KOPT-K1 (cell line): ENCODE data around the gene CCDC85A.

ENCODE experiments used
- H3K27ac ChIP-seq: fragments of 200-600 bp; sonication (generic); 2 replicates; pipeline ENCODE4 v1.5.1; 2016; ENCODE audit warnings: antibody characterized with exemption, mild to moderate bottlenecking, low read depth, low read length; ENCODE audit not compliant: poor library complexity, severe bottlenecking
- H3K36me3 ChIP-seq: fragments of 200-600 bp; sonication (generic); 2 replicates; pipeline ENCODE4 v1.5.1; 2017; ENCODE audit warnings: antibody characterized with exemption, mild to moderate bottlenecking, low read length, moderate library complexity; ENCODE audit not compliant: insufficient read depth
- H3K9me3 ChIP-seq: fragments of 200-600 bp; sonication (generic); 2 replicates; pipeline ENCODE4 v1.5.1; 2017; ENCODE audit warnings: antibody characterized with exemption, low read length, mild to moderate bottlenecking; ENCODE audit not compliant: insufficient read depth, poor library complexity, severe bottlenecking

The CCDC85A gene

DNA sequence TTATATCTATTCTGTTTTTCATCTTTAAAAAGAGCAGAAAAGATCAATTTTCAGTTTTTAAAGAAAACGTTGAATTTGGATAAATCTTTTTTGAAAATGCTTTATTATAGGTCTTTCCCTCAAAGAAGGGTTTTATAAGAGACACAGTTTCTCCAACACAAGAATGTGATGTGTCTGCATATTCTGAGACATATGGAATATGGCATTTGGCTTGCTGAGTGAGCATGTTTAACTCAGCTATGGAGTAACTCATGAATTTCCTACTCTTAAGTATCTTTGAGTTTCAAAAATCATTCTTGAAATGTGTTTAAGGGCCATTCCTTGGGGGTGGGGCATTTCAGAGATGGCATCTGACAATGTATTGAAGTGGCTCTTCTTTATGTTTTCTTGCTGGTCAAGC, 191.5 kb downstream of the CCDC85A start:
- no peaks in the 10 kb centered on the region for H3K36me3 ChIP-seq
- no peak overlapping the region for H3K27ac ChIP-seq
- no peaks in the 10 kb centered on the region for H3K9me3 ChIP-seq

DNA sequence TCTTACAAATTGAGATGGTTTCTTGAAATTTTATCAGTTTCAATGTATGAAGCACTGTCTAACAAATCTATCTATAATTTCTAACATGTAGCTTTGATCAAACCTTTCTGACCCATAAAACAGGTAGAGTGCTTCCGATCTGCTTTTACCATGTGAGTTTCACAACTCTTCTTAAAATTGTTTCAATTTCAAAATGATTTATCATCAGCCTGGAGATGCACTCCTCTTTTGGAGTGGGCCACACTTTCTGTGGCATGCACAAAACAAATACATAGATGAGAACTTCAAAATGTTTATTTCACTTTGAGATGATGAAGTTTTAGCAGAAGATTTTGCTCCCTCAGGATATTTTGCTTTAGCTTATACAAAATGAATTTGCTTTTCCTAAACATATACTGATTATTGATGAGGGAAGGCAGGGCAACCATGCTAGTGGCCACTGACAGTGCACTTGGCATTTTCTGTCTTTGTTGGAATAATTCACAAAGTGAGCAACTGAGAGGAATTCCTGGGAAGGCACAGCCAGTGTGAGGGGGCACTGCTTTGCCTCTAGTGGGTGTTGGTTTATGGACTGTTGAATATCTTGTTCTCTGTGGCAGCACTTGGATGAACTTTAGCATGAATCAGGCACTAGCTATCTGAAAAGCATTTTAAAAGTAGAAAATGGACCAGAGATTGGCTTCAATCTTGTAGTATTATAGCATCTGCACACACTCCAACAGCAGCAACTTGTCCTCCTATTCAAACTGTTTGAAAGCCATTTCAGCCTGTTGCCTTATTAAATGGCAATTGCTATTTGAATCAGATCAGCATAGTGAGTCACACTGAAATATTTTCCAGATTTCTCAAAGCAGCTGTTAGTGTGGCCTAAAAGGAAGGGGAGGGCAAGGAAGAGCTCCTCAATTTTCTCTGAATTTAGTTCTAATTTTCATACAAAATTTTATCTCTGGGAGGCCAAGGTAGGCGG, 193.2 kb downstream of the CCDC85A start:
- no peak overlapping the region for H3K27ac ChIP-seq
- no peaks in the 10 kb centered on the region for H3K36me3 ChIP-seq
- no peaks in the 10 kb centered on the region for H3K9me3 ChIP-seq

DNA sequence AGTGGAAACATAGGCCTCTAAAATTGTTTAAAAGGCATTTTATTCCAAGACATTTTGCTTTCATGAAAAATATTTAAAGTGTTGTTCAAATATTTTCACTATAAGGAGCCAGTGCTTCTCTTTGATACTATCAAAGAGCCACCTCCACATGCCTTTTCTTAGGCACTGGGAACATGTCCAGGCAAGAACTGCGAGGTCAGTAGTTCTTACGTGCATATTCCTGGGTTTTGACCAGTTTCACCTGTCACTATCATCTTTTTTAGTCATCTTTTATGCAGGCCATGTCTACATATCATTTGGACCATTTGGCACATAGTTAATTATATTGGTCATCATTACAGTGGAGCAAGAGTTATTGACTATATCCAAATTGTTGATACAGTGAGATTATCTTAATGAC, 195.3 kb downstream of the CCDC85A start:
- no peaks in the 10 kb centered on the region for H3K36me3 ChIP-seq
- H3K9me3 ChIP-seq, result no peaks in the 10 kb centered on the region
- H3K27ac ChIP-seq, result no peak overlapping the region

DNA sequence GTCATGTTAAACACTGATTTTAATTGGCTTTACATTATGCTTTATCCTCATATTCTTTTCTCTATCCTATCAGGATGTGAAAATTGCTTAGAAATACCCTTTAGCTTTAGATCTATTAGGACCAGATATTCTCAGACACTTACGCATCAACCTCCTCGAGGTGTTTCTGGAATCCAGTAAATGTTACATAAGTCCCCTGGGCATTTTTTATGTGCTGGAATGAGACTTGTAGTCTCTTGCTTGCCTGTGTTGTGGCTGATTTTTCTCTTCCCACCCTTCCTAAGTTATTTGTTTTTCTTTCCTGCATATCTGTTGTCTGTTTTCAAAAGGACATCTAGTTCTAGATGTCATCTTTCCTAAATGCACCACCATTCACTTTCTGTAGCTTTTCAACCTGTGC, 197.1 kb downstream of the CCDC85A start:
- H3K9me3 ChIP-seq, result no peaks in the 10 kb centered on the region
- no peaks in the 10 kb centered on the region for H3K36me3 ChIP-seq
- H3K27ac ChIP-seq, result no peak overlapping the region

DNA sequence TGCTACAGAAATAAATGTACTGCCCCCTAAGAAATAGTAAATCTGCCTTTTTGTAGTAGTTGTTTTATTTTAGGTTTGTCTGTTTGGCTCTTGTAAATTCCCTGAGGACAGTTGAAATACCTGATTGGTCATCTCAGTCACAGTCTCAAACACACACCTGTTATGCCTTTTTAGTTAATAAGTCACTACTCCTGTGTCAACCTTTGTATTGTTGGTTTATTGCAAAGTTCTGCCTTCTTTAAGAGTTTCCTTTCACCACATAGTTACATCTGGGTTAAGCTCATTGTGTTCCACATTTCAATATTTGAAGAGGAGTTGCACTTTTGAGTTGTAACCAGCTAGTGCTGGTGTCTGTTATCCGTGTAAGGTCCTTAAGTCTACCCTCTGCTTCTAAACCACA, 198.7 kb downstream of the CCDC85A start:
- Histone ChIP-seq H3K9me3 (no peaks in the 10 kb centered on the region), H3K27ac (no peak overlapping the region), H3K36me3 (no peaks in the 10 kb centered on the region)

DNA sequence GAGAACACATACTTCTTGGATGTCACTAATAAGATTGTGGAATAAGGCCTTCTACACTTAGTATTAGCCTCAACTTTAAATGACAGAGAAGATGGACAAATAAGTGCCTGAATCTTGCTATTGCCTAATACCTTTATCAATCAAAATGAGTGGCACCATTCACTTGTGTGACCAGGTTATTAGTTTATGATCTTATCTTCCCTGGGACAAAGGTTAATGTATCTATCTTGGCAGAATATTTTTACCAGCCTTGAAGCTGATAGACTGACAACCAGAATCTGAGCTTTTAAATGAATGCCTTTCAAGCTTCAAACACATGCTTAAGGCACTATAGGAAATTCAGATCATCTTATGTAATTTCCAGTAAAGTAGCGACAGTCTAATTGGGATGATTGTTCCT, 202.9 kb downstream of the CCDC85A start:
- no peaks in the 10 kb centered on the region for H3K36me3 ChIP-seq
- H3K9me3 ChIP-seq, result no peaks in the 10 kb centered on the region
- no peak overlapping the region for H3K27ac ChIP-seq

DNA sequence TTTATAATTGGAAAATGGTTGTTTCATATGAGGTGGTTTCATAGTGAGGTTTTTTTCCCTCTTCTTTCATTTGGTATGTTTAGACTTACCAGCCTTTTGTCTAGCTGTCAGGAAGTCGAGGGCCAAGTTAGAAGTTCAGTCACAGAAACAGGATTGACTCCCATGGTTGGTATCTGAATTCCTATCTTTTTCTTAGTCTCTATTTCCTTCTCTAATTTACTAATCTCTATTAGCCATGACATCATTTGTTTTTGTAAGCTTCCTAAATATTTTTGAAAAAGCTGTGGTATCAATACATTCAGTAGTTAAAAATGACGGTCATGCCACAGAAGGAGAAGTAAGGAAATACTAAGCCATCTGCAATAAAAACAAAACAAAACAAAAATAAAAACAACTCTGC, 206.9 kb downstream of the CCDC85A start:
- Histone ChIP-seq H3K9me3 (no peaks in the 10 kb centered on the region), H3K36me3 (no peaks in the 10 kb centered on the region)

DNA sequence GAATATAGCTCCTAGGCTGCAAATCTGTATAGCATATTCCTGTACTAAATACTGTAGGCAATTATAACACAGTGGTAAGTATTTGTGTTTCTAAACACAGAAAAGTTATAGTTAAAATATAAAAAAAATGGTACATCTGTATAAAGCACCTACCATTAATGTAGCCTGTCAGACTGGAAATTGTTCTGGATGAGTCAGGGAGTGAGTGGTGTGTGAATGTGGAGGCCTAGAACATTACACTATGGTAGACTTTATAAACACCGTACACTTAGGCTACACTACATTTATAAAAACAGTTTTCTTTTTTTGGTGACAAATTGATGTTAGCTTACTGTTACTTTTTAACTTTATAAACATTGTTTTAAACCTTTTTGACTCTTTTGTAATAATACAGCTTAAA, 226.3 kb downstream of the CCDC85A start:
- H3K27ac ChIP-seq, result no peak overlapping the region
- H3K36me3 ChIP-seq, result no peaks in the 10 kb centered on the region
- no peaks in the 10 kb centered on the region for H3K9me3 ChIP-seq

More for the DNA sequence above, 206.9 kb downstream of the CCDC85A start:
- H3K27ac ChIP-seq, result no peak overlapping the region

DNA sequence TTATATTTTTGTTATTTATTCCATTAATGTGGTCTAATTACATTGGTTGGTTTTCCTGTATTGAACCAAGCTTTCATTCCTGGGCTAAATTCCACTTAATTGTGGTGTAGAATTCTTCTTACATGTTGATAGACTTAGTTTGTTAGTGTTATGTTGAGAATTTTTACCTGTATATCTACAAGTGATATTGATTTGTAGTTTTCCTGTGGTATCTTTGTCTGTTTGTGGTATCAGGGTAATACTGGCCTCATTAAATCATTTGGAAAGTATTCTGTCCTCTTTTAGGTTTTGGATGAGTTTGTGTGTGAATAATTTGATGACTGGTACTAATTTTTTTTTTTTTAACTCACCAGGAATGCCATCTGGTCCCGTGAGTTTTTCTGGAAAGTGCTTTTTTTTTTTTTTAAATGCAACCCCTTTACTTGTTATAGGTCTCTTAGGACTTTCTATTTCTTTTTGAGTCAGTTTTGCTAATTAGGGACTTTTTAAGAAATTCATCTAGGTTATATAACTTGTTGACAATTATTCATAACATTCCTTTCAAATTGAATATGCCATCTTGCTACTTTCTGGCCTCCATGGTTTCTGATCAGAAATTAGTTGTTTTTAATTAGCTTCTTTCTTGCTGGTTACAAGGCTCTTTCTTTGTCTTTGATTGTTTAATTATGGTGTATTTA, 232.8 kb downstream of the CCDC85A start:
- H3K9me3 ChIP-seq, result no peaks in the 10 kb centered on the region
- H3K27ac ChIP-seq, result no peak overlapping the region
- no peaks in the 10 kb centered on the region for H3K36me3 ChIP-seq
